GM18909 (cell line): ENCODE measurements around the gene KIAA1549.

Experiments used
- ATAC-seq: cut with Tn5 transposase; IDR thresholded peaks from one replicate; pipeline ENCODE4 v1.9.1; 2021; ENCODE audit warnings: mild to moderate bottlenecking; ENCODE audit not compliant: unreplicated experiment, poor library complexity

The KIAA1549 gene

DNA sequence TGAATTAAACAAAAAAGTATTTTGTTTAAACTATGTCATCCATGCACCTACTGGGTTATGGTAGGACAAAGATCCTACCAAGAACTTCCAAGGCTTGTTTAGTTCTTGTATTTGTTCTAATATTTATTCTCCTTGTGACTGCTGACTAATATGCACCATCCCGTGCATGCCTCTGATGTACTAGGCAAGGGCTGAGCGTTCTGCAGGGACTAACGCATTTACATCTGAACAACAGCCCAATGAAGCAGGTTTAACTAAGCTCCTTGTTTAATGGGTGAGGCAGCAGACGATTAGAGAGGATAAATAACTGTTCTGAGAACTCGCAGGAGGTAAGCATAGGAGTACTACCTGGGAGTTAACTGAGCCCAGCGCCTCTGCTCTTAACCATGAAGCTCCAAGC is 64.9 kb downstream of the KIAA1549 start:
- ATAC-seq: no peak

DNA sequence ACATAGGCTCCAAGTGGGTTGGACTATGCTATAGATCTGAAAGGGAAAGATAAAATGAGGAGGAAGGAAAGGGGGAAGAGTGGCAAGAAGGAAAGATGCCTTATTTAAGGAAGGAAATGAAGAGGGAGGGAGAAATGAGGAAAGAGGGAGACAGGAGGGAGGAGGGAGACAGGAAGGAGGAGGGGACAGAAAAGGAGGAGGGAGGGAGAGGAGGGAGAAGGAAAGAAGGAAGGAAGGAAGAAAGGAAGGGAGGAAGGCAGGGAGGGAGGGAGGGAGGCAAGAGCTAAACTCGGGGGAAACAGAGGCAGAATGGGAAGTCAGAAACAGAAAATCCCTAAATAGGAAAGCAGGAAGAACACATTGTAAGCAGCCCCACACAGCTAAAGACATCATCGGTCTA is 67.4 kb downstream of the KIAA1549 start:
- ATAC-seq: no peak

DNA sequence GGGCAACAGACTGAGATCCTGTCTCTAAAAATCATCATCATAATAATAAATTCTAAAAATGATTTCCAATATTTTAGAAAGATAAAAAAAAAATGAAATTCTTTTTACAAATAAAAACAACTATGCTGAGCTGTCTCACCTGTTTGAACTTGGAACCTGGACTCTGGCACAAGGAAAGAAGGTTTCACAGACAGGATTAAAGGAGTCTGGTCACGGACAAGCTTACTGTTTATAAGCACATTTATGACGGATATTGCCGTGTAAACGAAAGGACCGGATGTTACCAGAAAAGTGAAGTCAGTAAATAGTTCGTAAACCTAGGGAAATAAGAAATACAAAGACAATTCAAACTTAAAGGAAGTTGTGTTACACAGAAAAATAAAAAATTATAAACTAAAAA is 70.2 kb downstream of the KIAA1549 start:
- no peak for ATAC-seq

DNA sequence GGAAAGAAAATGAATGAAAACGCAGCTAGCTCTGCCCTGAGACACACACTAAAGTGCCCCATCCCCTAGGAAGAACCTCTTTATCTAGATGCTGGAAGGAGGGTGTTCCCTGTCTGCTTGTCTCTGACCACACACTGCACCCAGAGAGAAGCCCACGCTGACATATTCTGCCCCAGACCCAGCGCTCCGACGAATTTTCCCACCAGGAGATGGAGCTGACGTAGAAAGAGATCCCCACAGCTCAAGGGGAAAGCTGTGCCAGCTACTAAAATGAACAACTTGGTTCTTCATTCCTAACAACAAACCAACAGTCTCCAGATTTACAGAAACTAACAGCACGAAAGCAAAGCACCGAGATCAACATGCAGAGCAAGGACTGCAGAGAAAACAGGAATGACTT is 73.3 kb downstream of the KIAA1549 start:
- no peak for ATAC-seq

DNA sequence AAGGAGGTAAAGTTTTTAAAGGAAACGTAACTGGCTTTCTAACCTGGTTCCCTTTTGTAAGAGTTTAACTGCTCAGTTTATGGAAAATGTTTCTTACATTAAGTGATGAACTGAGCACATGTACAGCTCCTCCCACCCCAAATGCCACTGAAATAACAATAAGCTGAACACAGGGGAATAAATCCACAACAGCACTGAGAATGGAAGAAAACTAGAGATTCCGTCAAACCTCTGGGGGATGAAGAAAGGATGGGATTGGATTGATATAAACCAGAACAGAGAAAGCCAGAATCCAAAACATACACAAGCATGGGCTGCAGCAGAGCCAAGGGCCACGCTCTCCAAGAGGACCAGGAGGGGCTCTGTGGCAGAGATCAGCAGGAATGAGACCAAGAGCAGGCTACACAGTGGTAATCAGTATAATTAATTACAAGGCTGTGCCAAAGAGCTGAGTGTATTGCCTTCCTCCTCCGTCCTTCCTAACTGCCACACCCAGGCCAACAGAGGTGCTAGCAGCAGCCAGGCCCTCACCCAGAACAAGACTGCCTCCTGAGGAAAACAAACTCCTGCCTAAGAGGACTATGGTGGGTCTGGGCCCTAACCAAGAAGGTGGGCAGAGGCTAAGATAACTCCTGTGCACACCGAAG is 73.9 kb downstream of the KIAA1549 start:
- ATAC-seq: no peak

DNA sequence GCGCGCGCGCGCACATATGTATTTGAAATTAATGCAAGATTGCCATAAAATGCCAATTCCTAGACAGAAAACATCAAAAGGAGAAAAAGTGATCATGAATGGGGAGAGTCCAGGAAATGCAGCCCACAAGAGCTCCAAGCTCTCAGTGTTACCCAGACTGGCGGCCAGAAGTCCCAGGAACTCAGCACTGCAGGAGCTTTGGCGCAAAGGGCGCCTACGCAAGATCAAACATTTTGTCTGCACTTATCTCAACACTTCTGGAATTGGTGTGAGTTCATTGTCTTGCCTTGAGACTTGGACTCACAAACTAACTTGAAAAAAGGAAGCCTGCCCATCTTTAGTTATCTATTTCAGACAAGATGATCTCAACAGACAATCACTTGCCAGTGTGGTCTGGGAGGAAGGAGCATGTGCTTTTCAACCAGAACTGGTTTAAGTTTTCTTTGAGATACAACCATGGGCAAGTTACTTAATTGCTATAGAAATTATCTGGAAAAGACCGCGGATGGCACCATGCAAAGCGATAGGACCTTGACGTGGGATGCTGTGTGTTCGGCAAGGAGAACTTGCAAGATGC is 77.2 kb downstream of the KIAA1549 start:
- no peak for ATAC-seq

DNA sequence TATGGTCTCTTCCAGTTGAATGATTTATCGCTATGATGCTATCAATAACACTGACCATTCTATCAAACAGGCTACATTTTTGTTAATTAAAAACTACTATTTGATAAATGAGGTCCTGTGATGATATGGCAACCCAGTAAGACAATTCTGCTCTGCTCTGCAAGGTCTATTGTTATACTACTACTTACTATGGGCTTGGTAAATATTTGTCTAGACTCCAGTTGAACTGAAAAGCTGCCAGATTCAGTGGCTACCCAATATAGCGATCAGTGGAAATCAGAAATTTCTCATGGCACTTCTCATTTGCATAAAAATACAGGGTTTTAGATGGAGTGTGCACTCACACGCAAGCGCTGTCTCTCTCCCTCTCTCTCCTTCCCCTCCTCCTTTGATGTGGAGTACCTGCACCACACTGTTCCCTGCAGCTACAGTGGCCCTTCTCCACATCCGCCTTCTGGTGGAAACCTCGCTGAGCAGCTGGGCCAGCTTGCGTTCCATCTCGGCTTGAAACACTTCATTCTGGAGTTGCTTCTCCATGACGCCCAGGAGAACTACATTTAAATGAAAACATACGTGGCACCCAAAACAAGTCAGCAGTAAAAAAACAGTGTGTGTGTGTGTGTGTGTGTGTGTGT is 77.9 kb downstream of the KIAA1549 start:
- no peak for ATAC-seq

DNA sequence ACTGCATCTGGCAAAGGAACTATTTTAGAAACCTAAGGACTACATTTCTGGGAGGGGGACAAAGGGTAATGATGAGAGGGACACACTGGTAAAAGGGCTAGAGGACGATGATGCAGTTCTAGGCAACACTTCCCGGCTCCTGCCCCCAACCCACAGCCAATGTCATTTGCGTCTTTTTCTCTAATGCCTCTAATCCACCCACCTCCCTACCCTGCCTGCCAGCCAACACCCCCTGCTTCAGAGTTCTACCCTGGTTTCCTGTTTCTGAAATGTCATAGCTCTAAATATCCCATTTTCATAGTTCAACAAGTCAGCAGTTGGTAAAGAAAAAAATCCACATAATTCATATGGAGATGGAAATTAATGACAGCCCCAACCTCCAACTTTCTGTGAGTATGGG is 79.0 kb downstream of the KIAA1549 start:
- no peak for ATAC-seq

DNA sequence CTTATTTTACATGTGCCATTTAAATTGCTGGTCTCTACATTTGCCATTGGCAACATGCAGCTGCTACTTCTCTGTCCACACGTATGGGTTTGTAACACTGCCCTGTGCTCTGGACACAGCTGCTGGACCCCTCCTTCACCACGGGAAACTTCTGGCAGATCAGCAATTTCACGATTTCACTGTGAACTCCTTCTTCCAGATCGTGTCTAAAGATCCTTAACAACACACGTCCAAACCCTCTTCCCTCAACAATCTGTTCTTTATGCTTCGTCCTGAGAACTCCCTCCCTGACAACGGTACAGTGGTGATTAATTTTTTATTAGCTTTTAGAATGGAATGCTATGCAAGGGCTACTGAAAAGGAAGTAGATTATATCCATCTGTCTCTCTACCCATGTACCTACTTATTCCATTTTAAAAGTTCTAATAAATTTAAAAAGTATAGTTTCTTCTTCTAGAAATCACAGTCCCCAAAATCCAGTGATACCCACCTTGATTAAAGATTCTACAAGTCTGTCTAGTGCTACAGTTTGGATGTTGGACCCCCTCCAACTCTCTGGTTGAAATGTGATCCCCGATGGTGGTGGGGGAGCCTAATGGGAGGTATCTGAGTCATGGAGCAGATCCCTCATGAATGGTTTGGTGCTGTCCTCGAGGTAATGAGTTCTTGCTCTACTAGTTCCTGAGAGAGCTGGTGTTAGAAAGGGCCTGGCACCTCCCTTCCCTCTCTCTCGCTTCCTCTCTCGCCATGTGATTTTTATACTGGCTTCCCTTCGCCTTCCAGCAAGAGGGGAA is 81.0 kb downstream of the KIAA1549 start:
- no peak for ATAC-seq

DNA sequence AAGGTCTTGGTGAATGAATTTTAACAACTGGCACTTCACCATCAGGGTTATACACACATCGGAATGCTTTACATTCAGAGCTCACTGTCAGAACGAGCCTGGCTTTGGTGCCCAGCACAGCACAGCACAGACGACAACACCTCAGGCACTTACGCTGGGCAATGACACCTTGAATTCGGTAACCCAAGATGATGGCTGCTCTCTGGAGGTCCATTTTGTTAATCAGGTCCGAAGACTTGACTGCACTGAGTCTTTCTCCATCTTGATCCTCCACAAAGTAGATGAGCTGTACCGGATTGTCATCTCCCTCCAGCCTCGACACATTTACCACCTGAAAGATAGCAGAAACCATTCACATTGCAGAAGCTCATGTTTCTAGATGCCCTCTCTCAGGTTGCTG is 82.4 kb downstream of the KIAA1549 start:
- ATAC-seq: no peak

DNA sequence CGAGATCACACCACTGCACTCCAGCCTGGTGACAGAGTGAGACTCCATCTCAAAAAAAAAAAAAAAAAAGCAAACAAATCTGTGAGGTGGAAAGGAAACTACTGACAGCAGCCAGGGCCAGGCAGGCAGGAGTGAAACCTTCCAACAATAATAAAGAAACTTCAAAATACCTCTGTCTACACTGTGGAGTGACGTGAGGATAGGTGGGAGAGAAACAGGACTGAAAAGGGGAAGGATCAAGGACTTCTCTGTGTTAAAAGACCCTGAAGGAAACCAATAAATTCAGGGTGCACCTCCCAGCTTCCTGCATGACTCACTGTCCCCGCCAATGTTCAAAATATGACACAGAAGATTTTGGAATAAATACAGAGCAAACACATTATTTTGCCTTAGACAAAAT is 82.9 kb downstream of the KIAA1549 start:
- no peak for ATAC-seq

DNA sequence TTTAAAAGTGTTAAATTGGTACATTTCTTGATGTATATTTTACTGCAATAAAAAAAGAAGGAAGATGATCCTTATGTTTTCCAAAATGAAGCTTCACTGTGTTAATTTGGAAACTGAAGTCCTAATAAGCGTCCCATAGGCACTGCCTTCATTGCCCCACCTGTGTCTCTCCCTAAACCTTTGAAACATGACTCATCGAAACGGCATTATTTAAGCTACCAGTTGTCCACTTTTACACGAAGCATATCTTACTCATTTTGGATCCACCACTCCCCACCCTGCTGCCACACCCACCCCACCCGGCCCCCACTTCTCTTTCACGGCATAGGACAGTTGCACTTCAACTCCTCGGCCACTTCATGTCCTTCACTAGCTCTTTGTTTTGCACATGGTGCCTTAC is 85.5 kb downstream of the KIAA1549 start:
- ATAC-seq: no peak

DNA sequence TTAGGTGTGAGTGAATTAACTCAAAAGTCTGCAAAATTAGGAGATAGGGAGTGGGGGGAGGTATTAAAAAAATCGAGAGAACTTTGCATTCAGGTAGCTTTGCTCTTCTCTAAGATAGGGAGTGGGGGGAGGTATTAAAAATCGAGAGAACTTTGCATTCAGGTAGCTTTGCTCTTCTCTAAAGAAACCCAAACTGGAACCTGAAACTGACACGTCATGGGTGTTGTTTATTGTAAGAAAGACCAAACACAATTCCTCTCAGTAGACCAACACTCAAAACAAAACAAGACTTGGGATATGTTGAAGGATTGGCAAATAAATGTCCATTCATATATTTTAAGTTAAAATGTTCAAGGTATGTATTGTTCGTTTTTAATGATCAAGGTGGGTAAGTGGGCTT is 87.9 kb downstream of the KIAA1549 start:
- ATAC-seq: no peak

DNA sequence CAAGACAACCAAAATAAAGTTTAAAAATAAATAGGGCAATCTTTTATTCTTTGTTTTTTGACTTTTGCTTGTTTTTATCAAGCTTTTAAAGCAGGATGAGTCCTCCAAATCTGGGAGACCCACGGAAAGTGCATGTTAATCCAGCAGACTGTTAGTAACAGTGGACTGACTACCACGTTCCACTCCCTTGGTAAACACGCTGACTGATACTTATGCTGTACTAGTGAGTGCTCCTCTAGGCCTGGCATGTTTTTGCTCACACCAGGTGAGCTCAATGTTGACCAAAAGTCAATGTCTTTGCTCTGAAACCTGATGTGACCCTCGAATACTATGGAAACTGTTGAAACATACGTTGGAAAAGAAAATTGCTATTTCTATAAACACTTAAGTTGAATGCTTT is 88.4 kb downstream of the KIAA1549 start:
- no peak for ATAC-seq

DNA sequence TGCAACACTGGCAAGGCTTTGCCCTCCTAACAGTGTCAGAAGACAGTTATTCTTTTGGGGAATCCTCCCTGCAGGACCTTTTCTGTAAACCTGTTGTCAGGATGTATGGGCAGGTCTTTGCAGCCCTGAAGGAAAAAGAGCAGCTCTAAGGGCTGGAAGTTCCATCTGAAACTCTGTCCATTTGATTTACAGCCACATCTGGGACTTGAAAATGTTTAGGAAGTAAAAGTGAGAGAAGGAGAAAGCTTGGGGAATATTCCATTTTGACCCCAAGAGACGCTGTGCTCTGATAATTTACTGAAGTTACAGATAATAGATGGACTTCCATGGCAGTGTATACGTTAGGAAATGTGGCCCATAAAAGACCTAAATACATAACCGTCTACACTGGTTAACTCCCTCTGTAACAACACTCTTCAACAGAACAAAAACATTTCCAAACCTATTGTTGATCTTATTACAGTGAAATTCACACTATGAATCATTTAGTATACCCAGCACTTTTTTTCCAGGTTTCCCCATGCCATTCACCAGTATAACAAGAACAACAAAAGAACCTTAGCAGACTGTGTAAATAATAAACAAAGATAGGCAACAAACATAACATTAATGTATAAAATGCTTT is 89.1 kb downstream of the KIAA1549 start:
- ATAC-seq: no peak

DNA sequence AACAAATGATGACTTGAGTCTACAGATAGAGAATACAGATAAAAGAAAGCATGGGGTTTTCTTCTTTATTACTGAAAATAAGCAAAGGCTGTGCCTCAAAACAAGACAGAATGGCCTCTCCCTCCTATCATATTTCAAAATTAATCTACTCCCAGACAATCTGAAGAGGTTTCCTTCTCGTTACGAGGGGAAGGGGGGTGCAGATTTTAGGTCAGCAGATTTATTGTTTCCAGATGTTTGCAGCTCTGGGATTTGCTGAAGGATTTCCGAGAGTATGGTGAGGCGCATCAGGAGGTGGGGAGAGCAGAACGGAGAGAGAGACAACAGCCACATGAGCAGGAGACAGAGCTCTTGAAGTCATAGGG is 89.8 kb downstream of the KIAA1549 start:
- ATAC-seq: no peak

DNA sequence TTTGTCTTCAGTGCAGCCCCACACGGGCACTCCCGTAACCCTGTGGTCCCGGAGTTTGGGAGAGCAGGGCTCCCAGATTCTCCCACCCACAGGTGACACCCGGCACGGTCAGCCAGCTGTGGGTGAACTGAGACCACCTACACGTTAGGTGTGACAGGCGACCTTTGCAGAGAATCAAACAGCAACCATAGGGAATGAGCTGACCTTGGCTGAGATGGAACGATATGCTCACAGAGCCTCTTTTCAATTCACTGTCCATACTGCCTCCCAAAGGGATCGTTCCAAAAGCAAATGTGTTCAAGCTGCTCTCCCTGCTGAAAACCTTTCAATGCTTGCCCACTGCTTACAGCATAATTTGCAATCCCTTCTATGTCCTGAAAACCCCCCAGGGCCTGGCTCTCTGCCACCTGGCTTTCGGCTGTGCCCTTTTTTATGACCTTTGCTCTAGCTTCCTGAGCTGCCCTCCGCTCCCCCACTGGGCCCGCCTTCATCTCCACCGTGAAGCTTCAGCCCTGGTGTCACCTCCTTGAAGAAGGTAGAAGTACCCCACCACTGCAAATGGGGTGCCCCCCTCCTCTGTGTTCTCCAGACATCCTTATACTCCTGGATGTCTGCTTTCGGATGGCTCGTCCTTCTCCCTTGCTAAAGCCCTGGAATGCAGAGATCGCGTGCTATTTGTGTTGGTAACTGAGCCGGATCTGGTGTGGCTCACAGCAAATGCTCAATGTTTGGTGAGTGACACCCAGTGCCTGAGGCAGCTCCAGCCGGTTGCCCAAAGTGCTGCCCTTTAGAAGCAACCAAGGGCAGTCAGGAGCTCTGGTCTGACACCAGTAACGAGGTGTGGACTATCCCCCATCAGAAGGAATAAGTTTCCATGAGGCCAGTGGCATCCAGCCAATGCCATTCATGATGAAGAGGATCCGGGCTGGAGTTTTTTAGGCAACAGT is 90.4 kb downstream of the KIAA1549 start:
- ATAC-seq: no peak

DNA sequence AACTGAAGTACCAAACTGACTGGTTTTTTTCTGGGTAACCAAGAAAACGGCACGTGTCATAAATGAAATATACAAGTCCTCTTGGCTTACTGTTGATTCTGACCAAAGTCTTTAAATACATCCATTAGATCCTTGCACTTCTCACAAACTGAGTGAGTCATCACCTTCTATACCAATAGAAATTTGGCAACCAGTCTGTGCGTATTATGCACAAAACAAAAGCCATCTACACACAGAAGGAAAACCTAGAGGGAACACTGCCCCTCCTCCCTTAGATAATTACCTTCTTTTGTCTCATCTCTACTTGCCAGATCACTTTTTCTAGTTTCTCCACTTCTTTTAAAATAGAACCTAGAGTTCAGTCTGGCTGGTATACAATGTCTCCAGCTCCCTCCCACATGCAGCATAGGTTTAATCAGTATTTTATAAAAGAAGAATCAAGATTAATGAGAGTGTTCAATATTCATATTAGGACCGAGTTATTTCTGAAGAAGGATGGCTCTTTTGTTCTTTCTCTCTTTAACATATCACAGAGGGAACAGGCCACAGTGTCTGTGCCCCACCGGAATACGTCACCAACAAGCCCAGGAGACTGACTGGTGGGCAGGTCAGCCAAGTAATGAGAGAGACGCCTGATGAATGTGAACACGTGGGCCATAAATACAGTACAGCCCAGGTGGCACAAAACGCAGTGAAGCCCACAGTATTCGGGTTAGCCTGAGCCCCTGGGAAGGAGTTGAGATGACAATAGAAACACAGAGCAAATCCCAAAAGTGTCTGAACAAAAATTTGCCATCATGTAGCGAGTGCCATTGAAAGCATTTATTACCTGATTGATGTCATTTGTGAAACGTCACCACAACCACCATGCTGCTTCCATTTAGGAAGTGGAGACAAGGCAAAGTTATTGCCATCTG is 91.3 kb downstream of the KIAA1549 start:
- no peak for ATAC-seq
